HCT116 (cell line): ENCODE results near the gene DPH6. TPM values are rescaled to one million over a fixed set of nuclear protein-coding genes. Genes with fewer than 3 reads are reported as not detected.
A peak's percentile ranks its signal among the peaks of the same experiment; 100 is the strongest.

ENCODE experiments used
- ATAC-seq: fragments of 200-7000 bp; cut with Tn5 transposase; 2 replicates; pipeline ENCODE4 v1.9.1; 2020; ENCODE audit warnings: mild to moderate bottlenecking, moderate library complexity
- BruUV-seq: library from RNA; stranded (reverse); fragments of 400-500 nt; replicated peaks from 2 replicates; lab custom pipeline; 2021; lab: Mats Ljungman, UMichigan
- CTCF ChIA-PET: fragments of 300-600 bp; sonication (Branson Sonifier 250); formaldehyde crosslinking; loops from one replicate; lab custom pipeline; 2021; ENCODE audit warnings: antibody characterized with exemption; lab: Charles Lee
- POLR2A ChIA-PET: fragments of 300-600, 350-600 bp; sonication (Branson Sonifier 250); formaldehyde crosslinking; loops from one replicate; lab custom pipeline; 2021; ENCODE audit warnings: antibody characterized with exemption; lab: Charles Lee
- RAD21 ChIA-PET, 2 experiments: fragments of 300-600 bp; sonication (Branson Sonifier 250); formaldehyde crosslinking; loops; one replicate each; lab custom pipeline; 2023; ENCODE audit warnings: low total read pairs in 2 of 2; ENCODE audit not compliant: uncharacterized antibody in 2 of 2, unreplicated experiment in 2 of 2, low non-redundant PET in 1 of 2; lab: Charles Lee
- DNase-seq: peaks from one replicate; pipeline ENCODE4 v3.0.0-alpha.2; 2010; ENCODE audit warnings: low read depth, low spot score
- H2AFZ ChIP-seq: fragments of 200-600 bp; shearing (Covaris generic), sonication (generic); 2 replicates; pipeline ENCODE4 v1.6.1; 2017; ENCODE audit warnings: low read depth, mixed run types, mixed read lengths, antibody characterized with exemption, low read length; ENCODE audit not compliant: poor library complexity, severe bottlenecking
- H3K27ac ChIP-seq: 2 replicates; pipeline ENCODE4 v1.5.1; 2012; ENCODE audit warnings: low read depth, low read length
- H3K27me3 ChIP-seq: fragments of 200-600 bp; sonication (generic); 2 replicates; pipeline ENCODE4 v1.6.1; 2016; ENCODE audit warnings: mixed run types, low read length, mixed read lengths; ENCODE audit not compliant: insufficient read depth
- H3K36me3 ChIP-seq, 2 experiments: fragments of 200-500 bp in 1 of 2; fragments of 200-600 bp in 1 of 2; sonication (Bioruptor generic) in 1 of 2; sonication (generic) in 1 of 2; 2 replicates each; pipeline versions ENCODE4 v1.5.1 to v1.6.1; 2014 to 2016; ENCODE audit warnings: low read length in 2 of 2, inconsistent platforms in 1 of 2, mixed read lengths in 1 of 2, mixed run types in 1 of 2; ENCODE audit not compliant: insufficient read depth in 2 of 2, control insufficient read depth in 1 of 2
- H3K4me1 ChIP-seq, 2 experiments: fragments of 200-600 bp in 1 of 2; sonication (generic) in 1 of 2; 2 replicates each; pipeline versions ENCODE4 v1.5.1 to v1.6.1; 2012 to 2017; ENCODE audit warnings: low read length in 2 of 2, inconsistent platforms in 1 of 2, mild to moderate bottlenecking in 1 of 2, mixed read lengths in 1 of 2, mixed run types in 1 of 2, moderate library complexity in 1 of 2; ENCODE audit not compliant: insufficient read depth in 2 of 2, control insufficient read depth in 1 of 2
- H3K4me2 ChIP-seq: fragments of 200-600 bp; sonication (generic); 2 replicates; pipeline ENCODE4 v1.6.1; 2017; ENCODE audit warnings: mixed run types, low read length, mixed read lengths
- H3K4me3 ChIP-seq, 2 experiments: fragments of 200-600 bp in 1 of 2; sonication (generic) in 1 of 2; replicated peaks in 1 of 2; 2 replicates each; pipeline ENCODE4 v1.5.1; 2011 to 2016; ENCODE audit warnings: low read length in 2 of 2, control low read depth in 1 of 2, low read depth in 1 of 2, mild to moderate bottlenecking in 1 of 2, mixed read lengths in 1 of 2, mixed run types in 1 of 2
- H3K79me2 ChIP-seq: fragments of 200-600 bp; sonication (generic); 2 replicates; pipeline ENCODE4 v1.6.1; 2017; ENCODE audit warnings: mild to moderate bottlenecking, mixed run types, low read length, moderate library complexity, mixed read lengths; ENCODE audit not compliant: insufficient read depth
- H3K9ac ChIP-seq: fragments of 200-600 bp; sonication (generic); 2 replicates; pipeline ENCODE4 v1.6.1; 2016; ENCODE audit warnings: low read length, mixed read lengths
- H3K9me2 ChIP-seq: fragments of 200-600 bp; sonication (generic), shearing (Covaris generic); 2 replicates; pipeline ENCODE4 v1.6.1; 2017; ENCODE audit warnings: mixed run types, mild to moderate bottlenecking, moderate library complexity; ENCODE audit not compliant: insufficient read depth
- H3K9me3 ChIP-seq, 2 experiments: fragments of 200-500 bp in 1 of 2; fragments of 200-600 bp in 1 of 2; sonication (Bioruptor generic) in 1 of 2; sonication (generic) in 1 of 2; 2 replicates each; pipeline ENCODE4 v1.6.1; 2014 to 2017; ENCODE audit warnings: low read length in 2 of 2, mixed read lengths in 2 of 2, inconsistent platforms in 1 of 2, low read depth in 1 of 2, mild to moderate bottlenecking in 1 of 2, mixed run types in 1 of 2, moderate library complexity in 1 of 2; ENCODE audit not compliant: control insufficient read depth in 1 of 2, insufficient read depth in 1 of 2
- H4K20me1 ChIP-seq: fragments of 200-600 bp; sonication (generic), shearing (Covaris generic); 2 replicates; pipeline ENCODE4 v1.6.1; 2017; ENCODE audit warnings: mixed run types, mild to moderate bottlenecking, moderate library complexity; ENCODE audit not compliant: insufficient read depth
- CEBPB ChIP-seq: IDR thresholded peaks from 2 replicates; pipeline ENCODE4 v1.6.1; 2012; ENCODE audit warnings: low read depth
- EGR1 ChIP-seq: IDR thresholded peaks from 2 replicates; pipeline ENCODE4 v1.6.1; 2012; ENCODE audit warnings: low read depth
- EZH2 ChIP-seq: fragments of 200-600 bp; sonication (generic); IDR thresholded peaks from 2 replicates; pipeline ENCODE4 v1.6.1; 2017; ENCODE audit warnings: antibody characterized with exemption, mixed run types
- POLR2A ChIP-seq: IDR thresholded peaks from 2 replicates; pipeline ENCODE4 v1.7.0; 2011; ENCODE audit warnings: borderline replicate concordance; ENCODE audit not compliant: insufficient read depth, insufficient read length; ENCODE audit errors: extremely low read depth
- YY1 ChIP-seq: IDR thresholded peaks from 2 replicates; pipeline ENCODE4 v1.6.1; 2011; ENCODE audit warnings: low read length, low read depth, moderate library complexity, mild to moderate bottlenecking; ENCODE audit not compliant: insufficient replicate concordance; ENCODE audit errors: extremely low read depth
- intact Hi-C: fragments of 100-400 bp; cut with micrococcal nuclease; formaldehyde crosslinking; loops from 2 replicates; pipeline ENCODE4 v1.10.0; 2022
- total RNA-seq: library from RNA; stranded (reverse); gene quantifications from one replicate; pipeline ENCODE4 v1.2.1, GENCODE V29; 2021; ENCODE audit not compliant: unreplicated experiment
- TF ChIP-seq, protein P1 (sequence below): IDR thresholded peaks from 2 replicates; pipeline ENCODE4 v1.6.1; 2012; ENCODE audit warnings: low read depth
- TF ChIP-seq, protein P2 (sequence below): IDR thresholded peaks from 2 replicates; pipeline ENCODE4 v1.6.1; 2011; ENCODE audit warnings: mild to moderate bottlenecking, low read length, moderate library complexity; ENCODE audit not compliant: insufficient replicate concordance; ENCODE audit errors: extremely low read depth

The DPH6 gene
- total RNA-seq, 1 experiment from 2014 or later = 18.2 TPM

DNA sequence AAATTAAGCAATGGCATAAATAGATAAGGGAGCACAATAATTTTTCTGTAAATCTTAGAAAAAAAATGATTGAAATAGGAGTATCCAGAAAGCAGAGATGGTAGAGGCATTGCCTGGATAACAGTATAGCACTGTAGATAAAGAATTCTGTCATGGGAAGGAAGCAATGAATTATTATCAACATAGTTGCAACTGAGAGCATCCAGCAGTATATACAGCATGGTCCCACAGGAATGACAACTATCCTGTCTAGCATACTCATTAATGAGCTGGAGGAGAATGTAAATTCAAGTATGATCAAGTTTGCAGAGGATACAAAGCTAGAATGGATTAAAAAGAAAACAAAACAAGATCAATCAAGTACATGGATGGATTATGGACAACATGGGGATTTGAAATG is 90.8 kb downstream of the DPH6 start (continued):
- TF ChIP-seq, protein P1, sequence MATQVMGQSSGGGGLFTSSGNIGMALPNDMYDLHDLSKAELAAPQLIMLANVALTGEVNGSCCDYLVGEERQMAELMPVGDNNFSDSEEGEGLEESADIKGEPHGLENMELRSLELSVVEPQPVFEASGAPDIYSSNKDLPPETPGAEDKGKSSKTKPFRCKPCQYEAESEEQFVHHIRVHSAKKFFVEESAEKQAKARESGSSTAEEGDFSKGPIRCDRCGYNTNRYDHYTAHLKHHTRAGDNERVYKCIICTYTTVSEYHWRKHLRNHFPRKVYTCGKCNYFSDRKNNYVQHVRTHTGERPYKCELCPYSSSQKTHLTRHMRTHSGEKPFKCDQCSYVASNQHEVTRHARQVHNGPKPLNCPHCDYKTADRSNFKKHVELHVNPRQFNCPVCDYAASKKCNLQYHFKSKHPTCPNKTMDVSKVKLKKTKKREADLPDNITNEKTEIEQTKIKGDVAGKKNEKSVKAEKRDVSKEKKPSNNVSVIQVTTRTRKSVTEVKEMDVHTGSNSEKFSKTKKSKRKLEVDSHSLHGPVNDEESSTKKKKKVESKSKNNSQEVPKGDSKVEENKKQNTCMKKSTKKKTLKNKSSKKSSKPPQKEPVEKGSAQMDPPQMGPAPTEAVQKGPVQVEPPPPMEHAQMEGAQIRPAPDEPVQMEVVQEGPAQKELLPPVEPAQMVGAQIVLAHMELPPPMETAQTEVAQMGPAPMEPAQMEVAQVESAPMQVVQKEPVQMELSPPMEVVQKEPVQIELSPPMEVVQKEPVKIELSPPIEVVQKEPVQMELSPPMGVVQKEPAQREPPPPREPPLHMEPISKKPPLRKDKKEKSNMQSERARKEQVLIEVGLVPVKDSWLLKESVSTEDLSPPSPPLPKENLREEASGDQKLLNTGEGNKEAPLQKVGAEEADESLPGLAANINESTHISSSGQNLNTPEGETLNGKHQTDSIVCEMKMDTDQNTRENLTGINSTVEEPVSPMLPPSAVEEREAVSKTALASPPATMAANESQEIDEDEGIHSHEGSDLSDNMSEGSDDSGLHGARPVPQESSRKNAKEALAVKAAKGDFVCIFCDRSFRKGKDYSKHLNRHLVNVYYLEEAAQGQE = no peak
- TF ChIP-seq YY1 (no peak), EGR1 (no peak), POLR2A (no peak)
- TF ChIP-seq, protein P2, sequence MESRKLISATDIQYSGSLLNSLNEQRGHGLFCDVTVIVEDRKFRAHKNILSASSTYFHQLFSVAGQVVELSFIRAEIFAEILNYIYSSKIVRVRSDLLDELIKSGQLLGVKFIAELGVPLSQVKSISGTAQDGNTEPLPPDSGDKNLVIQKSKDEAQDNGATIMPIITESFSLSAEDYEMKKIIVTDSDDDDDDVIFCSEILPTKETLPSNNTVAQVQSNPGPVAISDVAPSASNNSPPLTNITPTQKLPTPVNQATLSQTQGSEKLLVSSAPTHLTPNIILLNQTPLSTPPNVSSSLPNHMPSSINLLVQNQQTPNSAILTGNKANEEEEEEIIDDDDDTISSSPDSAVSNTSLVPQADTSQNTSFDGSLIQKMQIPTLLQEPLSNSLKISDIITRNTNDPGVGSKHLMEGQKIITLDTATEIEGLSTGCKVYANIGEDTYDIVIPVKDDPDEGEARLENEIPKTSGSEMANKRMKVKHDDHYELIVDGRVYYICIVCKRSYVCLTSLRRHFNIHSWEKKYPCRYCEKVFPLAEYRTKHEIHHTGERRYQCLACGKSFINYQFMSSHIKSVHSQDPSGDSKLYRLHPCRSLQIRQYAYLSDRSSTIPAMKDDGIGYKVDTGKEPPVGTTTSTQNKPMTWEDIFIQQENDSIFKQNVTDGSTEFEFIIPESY = no peak

DNA sequence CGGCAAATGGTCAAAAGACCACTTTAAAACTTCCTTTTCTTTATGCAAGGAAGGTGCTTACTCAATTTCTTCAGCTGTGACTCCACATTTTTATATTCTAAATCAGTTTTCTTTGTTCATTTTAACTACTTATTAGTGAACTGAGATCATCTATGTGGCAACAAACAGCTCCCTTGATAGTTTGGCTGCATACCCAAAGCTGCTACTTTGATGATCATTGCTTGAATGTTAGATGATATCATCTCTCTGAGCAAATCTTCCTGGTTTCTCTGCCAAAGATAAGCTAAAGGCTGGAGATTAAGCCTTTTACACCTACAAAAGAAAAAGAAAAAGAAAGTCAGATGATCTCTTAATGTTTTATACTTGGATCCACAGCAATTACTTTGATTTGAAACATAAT is 95.5 kb downstream of the DPH6 start:
- no peak for DNase-seq
- Histone ChIP-seq H4K20me1 (no peaks in the 10 kb centered on the region), H3K9ac (no peak overlapping the region), H3K27me3 (no peaks in the 10 kb centered on the region), H3K4me2 (no peak overlapping the region), H3K9me3 (no peaks in the 10 kb centered on the region), H3K36me3 (no peaks in the 10 kb centered on the region), H3K4me1 (no peaks in the 10 kb centered on the region), H3K79me2 (no peaks in the 10 kb centered on the region), H2AFZ (no peak overlapping the region), H3K9me2 (no peaks in the 10 kb centered on the region), H3K4me3 (no peak overlapping the region), H3K27ac (no peak overlapping the region)
- no TSS peak for BruUV-seq
- ChIA-PET POLR2A (interaction anchor here (0.7 kb wide), 1 partner anchor 185 kb away, joined by 3 read pairs; no protein-coding TSS in a partner anchor), RAD21 (interaction anchor here in 1 of 2 experiments (0.7 kb wide), 1 partner anchor 581 kb away, joined by 4 read pairs; no protein-coding TSS in a partner anchor), CTCF (no interaction called here)
- TF ChIP-seq EZH2 = no peak
- TF ChIP-seq CEBPB = peak; percentile 16; the same call in 1 of the 2 replicates
- intact Hi-C loops = no loop called here
- ATAC-seq = no peak
